HepG2 (cell line): ENCODE results near the gene RTP2. TPM values are rescaled to one million over a fixed set of nuclear protein-coding genes. Genes with fewer than 3 reads are reported as not detected.

Experiments used
- ARNT2 ChIP-seq: sonication (generic); formaldehyde crosslinking; IDR thresholded peaks from 2 replicates; pipeline ENCODE4 v1.8.0; 2022; ENCODE audit warnings: mild to moderate bottlenecking, low read depth, missing genetic modification reagents, moderate library complexity
- DDIT3 ChIP-seq: sonication (generic); formaldehyde crosslinking; IDR thresholded peaks from 2 replicates; pipeline ENCODE4 v1.4.0; 2020; ENCODE audit warnings: mild to moderate bottlenecking, missing genetic modification reagents
- MTA3 ChIP-seq: sonication (generic); formaldehyde crosslinking; IDR thresholded peaks from 2 replicates; pipeline ENCODE4 v1.4.0; 2020; ENCODE audit warnings: missing genetic modification reagents
- NFIB ChIP-seq: sonication (generic); formaldehyde crosslinking; IDR thresholded peaks from 2 replicates; pipeline ENCODE4 v1.9.0; 2021; ENCODE audit warnings: missing genetic modification reagents, mild to moderate bottlenecking, borderline replicate concordance
- NR2F1 ChIP-seq, 2 experiments: fragments of 450-650 bp in 1 of 2; formaldehyde crosslinking in 1 of 2; IDR thresholded peaks; 2 replicates each; pipeline versions ENCODE4 v1.5.0 to v1.6.1; 2016 to 2020; ENCODE audit warnings: mild to moderate bottlenecking in 1 of 2, missing compliant biosample characterization in 1 of 2, missing genetic modification reagents in 1 of 2, moderate library complexity in 1 of 2
- POLR2G ChIP-seq: fragments of 200-400 bp; formaldehyde crosslinking; IDR thresholded peaks from 2 replicates; pipeline ENCODE4 v1.6.1; 2018; ENCODE audit warnings: mild to moderate bottlenecking, low read depth, low read length, moderate library complexity
- RORA ChIP-seq: sonication (generic); formaldehyde crosslinking; IDR thresholded peaks from 2 replicates; pipeline ENCODE4 v1.5.0; 2020; ENCODE audit warnings: mild to moderate bottlenecking, missing genetic modification reagents, moderate library complexity
- SOX6 ChIP-seq, 2 experiments: fragments of 450-650 bp in 1 of 2; sonication (generic) in 1 of 2; formaldehyde crosslinking in 1 of 2; IDR thresholded peaks; 2 replicates each; pipeline versions ENCODE4 v1.4.0 to v1.6.1; 2017 to 2020; ENCODE audit warnings: antibody characterized with exemption in 1 of 2, mild to moderate bottlenecking in 1 of 2, missing genetic modification reagents in 1 of 2
- TGIF2 ChIP-seq: IDR thresholded peaks from 2 replicates; pipeline ENCODE4 v1.6.1; 2016; ENCODE audit warnings: control low read depth, missing compliant biosample characterization
- TMF1 ChIP-seq: sonication (generic); formaldehyde crosslinking; IDR thresholded peaks from 2 replicates; pipeline ENCODE4 v1.8.1; 2022; ENCODE audit warnings: low read depth, missing genetic modification reagents
- ZNF256 ChIP-seq: sonication (generic); formaldehyde crosslinking; conservative IDR thresholded peaks from 2 replicates; pipeline ENCODE4 v1.4.0; 2020; ENCODE audit warnings: missing genetic modification reagents
- ZNF430 ChIP-seq: sonication (generic); formaldehyde crosslinking; IDR thresholded peaks from 2 replicates; pipeline ENCODE4 v1.9.0; 2021; ENCODE audit warnings: mild to moderate bottlenecking, missing genetic modification reagents
- ZNF816 ChIP-seq: sonication (generic); formaldehyde crosslinking; IDR thresholded peaks from 2 replicates; pipeline ENCODE4 v1.8.0; 2022; ENCODE audit warnings: missing genetic modification reagents, mild to moderate bottlenecking, borderline replicate concordance
- ZZZ3 ChIP-seq: sonication (generic); formaldehyde crosslinking; IDR thresholded peaks from 2 replicates; pipeline ENCODE4 v1.4.0; 2020; ENCODE audit warnings: missing genetic modification reagents, mild to moderate bottlenecking, borderline replicate concordance
- polyA plus RNA-seq, 8 experiments: library from polyadenylated mRNA; depleted of rRNA in 3 of 8; stranded (reverse) in 7 of 8; unstranded in 1 of 8; fragments of >200 nt; fragmentation: Illumina TruSeq in 4 of 8; extraction: Trizol in 4 of 8; gene quantifications; 2 replicates each; pipeline versions ENCODE4 v1.2.1 to v1.2.3, GENCODE V29; 2011 to 2016; ENCODE audit warnings: low read depth in 4 of 8, missing spikeins in 1 of 8, mixed read lengths in 1 of 8; ENCODE audit not compliant: insufficient read depth in 1 of 8
- total RNA-seq, 5 experiments: library from RNA; depleted of rRNA; stranded (reverse); fragments of >200 nt; fragmentation: Illumina TruSeq; extraction: Trizol; gene quantifications; 2 replicates each; pipeline ENCODE4 v1.2.3, GENCODE V29; 2016; ENCODE audit warnings: low read depth in 1 of 5
- TF ChIP-seq, protein P1 (sequence below): sonication (generic); formaldehyde crosslinking; IDR thresholded peaks from 2 replicates; pipeline ENCODE4 v1.9.0; 2022; ENCODE audit warnings: missing genetic modification reagents, mild to moderate bottlenecking, borderline replicate concordance
- TF ChIP-seq, protein P2 (sequence below): sonication (generic); formaldehyde crosslinking; IDR thresholded peaks from 2 replicates; pipeline ENCODE4 v1.9.0; 2021; ENCODE audit warnings: missing genetic modification reagents, borderline replicate concordance
- TF ChIP-seq, protein P3 (sequence below): sonication (generic); formaldehyde crosslinking; IDR thresholded peaks from 2 replicates; pipeline ENCODE4 v1.5.0; 2020; ENCODE audit warnings: missing genetic modification reagents
- TF ChIP-seq, protein P4 (sequence below): sonication (generic); formaldehyde crosslinking; IDR thresholded peaks from 2 replicates; pipeline ENCODE4 v1.4.0; 2020; ENCODE audit warnings: low read depth, missing genetic modification reagents

Gene RTP2
- total and polyA plus RNA-seq, 2 of the 13 experiments (the other 11 are each of a cell fraction or from before 2014, with no cell fraction given): not detected

DNA sequence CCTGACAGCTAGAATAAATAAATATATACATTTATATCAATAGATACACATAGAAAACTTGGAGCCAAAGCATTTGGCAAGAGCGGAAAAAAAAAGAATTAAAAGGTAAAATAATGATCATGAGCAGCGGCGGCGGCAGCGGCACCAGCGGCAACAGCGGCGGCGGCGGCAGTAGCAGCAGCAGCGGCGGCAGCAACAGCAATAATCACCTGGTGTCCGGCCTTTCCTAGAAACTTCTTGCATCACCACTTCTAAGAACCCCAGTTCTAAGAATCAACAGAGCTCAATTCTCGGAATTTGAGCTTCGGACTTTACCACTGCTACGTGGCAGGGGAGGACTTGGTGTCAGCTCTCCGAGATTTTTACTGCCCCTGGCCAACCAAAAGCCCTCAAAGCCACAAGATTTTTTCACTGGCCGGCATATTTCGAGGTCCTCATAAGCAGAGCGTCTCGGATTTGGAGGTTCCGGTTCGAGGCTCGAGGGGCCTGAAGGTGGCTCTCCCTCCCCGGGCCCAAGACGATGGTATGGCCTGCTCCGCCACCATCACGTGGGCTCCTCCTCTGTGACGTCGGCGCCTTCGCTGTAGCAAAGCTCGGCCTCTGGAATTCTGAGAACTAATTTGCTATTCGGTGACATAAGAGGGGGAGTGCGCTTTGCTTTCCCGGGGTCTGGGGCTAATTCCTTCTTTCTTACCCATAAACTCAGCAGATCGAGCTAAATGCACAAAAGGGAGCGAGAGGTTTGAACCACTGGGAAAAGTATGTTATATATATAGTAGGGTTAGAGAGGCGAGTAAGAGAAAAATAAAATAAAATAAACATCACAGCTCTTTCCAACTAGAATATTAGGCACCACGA is 43.1 kb upstream of the RTP2 start, which contains the start of gene BCL6 (continued):
- no peak for TF ChIP-seq SOX6 (IDR thresholded peaks at IDR 0.05)
- peak; percentile 74 for TF ChIP-seq SOX6 (CRISPR knock-in tag; IDR thresholded peaks at IDR 0.05)
- TF ChIP-seq, protein P1, sequence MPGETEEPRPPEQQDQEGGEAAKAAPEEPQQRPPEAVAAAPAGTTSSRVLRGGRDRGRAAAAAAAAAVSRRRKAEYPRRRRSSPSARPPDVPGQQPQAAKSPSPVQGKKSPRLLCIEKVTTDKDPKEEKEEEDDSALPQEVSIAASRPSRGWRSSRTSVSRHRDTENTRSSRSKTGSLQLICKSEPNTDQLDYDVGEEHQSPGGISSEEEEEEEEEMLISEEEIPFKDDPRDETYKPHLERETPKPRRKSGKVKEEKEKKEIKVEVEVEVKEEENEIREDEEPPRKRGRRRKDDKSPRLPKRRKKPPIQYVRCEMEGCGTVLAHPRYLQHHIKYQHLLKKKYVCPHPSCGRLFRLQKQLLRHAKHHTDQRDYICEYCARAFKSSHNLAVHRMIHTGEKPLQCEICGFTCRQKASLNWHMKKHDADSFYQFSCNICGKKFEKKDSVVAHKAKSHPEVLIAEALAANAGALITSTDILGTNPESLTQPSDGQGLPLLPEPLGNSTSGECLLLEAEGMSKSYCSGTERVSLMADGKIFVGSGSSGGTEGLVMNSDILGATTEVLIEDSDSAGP (CRISPR knock-in tag): peak; percentile 14; the same call in 1 of the 2 replicates
- TF ChIP-seq NR2F1 (CRISPR knock-in tag; IDR thresholded peaks at IDR 0.05): peak in 1 of 2 experiments; percentile 33; a peak in 1 of 4 replicates
- TF ChIP-seq POLR2G: peak; percentile 89
- TF ChIP-seq, protein P2, sequence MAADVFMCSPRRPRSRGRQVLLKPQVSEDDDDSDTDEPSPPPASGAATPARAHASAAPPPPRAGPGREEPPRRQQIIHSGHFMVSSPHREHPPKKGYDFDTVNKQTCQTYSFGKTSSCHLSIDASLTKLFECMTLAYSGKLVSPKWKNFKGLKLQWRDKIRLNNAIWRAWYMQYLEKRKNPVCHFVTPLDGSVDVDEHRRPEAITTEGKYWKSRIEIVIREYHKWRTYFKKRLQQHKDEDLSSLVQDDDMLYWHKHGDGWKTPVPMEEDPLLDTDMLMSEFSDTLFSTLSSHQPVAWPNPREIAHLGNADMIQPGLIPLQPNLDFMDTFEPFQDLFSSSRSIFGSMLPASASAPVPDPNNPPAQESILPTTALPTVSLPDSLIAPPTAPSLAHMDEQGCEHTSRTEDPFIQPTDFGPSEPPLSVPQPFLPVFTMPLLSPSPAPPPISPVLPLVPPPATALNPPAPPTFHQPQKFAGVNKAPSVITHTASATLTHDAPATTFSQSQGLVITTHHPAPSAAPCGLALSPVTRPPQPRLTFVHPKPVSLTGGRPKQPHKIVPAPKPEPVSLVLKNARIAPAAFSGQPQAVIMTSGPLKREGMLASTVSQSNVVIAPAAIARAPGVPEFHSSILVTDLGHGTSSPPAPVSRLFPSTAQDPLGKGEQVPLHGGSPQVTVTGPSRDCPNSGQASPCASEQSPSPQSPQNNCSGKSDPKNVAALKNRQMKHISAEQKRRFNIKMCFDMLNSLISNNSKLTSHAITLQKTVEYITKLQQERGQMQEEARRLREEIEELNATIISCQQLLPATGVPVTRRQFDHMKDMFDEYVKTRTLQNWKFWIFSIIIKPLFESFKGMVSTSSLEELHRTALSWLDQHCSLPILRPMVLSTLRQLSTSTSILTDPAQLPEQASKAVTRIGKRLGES (CRISPR knock-in tag): no peak
- no peak for TF ChIP-seq NFIB (CRISPR knock-in tag)
- 0 out of 2 replicates have a peak, but pooled peaks have one; percentile 73 for TF ChIP-seq ZNF256 (CRISPR knock-in tag)
- peak; percentile 77 for TF ChIP-seq ARNT2 (CRISPR knock-in tag)
- no peak for TF ChIP-seq TMF1 (CRISPR knock-in tag)
- peak; percentile 68; the same call in 1 of the 2 replicates for TF ChIP-seq ZNF816
- TF ChIP-seq, protein P3, sequence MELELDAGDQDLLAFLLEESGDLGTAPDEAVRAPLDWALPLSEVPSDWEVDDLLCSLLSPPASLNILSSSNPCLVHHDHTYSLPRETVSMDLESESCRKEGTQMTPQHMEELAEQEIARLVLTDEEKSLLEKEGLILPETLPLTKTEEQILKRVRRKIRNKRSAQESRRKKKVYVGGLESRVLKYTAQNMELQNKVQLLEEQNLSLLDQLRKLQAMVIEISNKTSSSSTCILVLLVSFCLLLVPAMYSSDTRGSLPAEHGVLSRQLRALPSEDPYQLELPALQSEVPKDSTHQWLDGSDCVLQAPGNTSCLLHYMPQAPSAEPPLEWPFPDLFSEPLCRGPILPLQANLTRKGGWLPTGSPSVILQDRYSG (CRISPR knock-in tag): no peak
- no peak for TF ChIP-seq DDIT3 (CRISPR knock-in tag)
- peak; percentile 88 for TF ChIP-seq TGIF2 (CRISPR knock-in tag)
- 0 out of 2 replicates have a peak, but pooled peaks have one; percentile 21 for TF ChIP-seq RORA (CRISPR knock-in tag)
- no peak for TF ChIP-seq MTA3 (CRISPR knock-in tag)
- TF ChIP-seq ZZZ3: no peak
- TF ChIP-seq ZNF430 (CRISPR knock-in tag): peak; percentile 49
- TF ChIP-seq, protein P4, sequence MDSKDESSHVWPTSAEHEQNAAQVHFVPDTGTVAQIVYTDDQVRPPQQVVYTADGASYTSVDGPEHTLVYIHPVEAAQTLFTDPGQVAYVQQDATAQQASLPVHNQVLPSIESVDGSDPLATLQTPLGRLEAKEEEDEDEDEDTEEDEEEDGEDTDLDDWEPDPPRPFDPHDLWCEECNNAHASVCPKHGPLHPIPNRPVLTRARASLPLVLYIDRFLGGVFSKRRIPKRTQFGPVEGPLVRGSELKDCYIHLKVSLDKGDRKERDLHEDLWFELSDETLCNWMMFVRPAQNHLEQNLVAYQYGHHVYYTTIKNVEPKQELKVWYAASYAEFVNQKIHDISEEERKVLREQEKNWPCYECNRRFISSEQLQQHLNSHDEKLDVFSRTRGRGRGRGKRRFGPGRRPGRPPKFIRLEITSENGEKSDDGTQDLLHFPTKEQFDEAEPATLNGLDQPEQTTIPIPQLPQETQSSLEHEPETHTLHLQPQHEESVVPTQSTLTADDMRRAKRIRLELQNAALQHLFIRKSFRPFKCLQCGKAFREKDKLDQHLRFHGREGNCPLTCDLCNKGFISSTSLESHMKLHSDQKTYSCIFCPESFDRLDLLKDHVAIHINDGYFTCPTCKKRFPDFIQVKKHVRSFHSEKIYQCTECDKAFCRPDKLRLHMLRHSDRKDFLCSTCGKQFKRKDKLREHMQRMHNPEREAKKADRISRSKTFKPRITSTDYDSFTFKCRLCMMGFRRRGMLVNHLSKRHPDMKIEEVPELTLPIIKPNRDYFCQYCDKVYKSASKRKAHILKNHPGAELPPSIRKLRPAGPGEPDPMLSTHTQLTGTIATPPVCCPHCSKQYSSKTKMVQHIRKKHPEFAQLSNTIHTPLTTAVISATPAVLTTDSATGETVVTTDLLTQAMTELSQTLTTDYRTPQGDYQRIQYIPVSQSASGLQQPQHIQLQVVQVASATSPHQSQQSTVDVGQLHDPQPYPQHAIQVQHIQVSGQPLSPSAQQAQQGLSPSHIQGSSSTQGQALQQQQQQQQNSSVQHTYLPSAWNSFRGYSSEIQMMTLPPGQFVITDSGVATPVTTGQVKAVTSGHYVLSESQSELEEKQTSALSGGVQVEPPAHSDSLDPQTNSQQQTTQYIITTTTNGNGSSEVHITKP (CRISPR knock-in tag): peak; percentile 99
